HepG2 (cell line): ENCODE measurements around the gene BBIP1. TPM values are rescaled to one million over a fixed set of nuclear protein-coding genes. Genes with fewer than 3 reads are reported as not detected.

ENCODE experiments used
- ARNT2 ChIP-seq: sonication (generic); formaldehyde crosslinking; IDR thresholded peaks from 2 replicates; pipeline ENCODE4 v1.8.0; 2022; ENCODE audit warnings: mild to moderate bottlenecking, low read depth, missing genetic modification reagents, moderate library complexity
- DZIP1 ChIP-seq: sonication (generic); formaldehyde crosslinking; IDR thresholded peaks from 2 replicates; pipeline ENCODE4 v1.5.0; 2020; ENCODE audit warnings: mild to moderate bottlenecking, missing genetic modification reagents
- ETV6 ChIP-seq: sonication (generic); formaldehyde crosslinking; conservative IDR thresholded peaks from 2 replicates; pipeline ENCODE4 v1.4.0; 2020; ENCODE audit warnings: missing genetic modification reagents
- RAD21 ChIP-seq: fragments of 450-650 bp; formaldehyde crosslinking; IDR thresholded peaks from 2 replicates; pipeline ENCODE4 v1.5.0; 2020; ENCODE audit warnings: mild to moderate bottlenecking
- REL ChIP-seq: sonication (generic); formaldehyde crosslinking; conservative IDR thresholded peaks from 2 replicates; pipeline ENCODE4 v1.8.0; 2022; ENCODE audit warnings: mild to moderate bottlenecking, missing genetic modification reagents, moderate library complexity
- ZBTB25 ChIP-seq: IDR thresholded peaks from 2 replicates; pipeline ENCODE4 v1.6.1; 2018; ENCODE audit warnings: missing genetic modification reagents
- ZBTB3 ChIP-seq: sonication (generic); formaldehyde crosslinking; IDR thresholded peaks from 2 replicates; pipeline ENCODE4 v1.4.0; 2020; ENCODE audit warnings: low read depth, mild to moderate bottlenecking, moderate library complexity, missing genetic modification reagents, borderline replicate concordance
- ZNF124 ChIP-seq: sonication (generic); formaldehyde crosslinking; IDR thresholded peaks from 2 replicates; pipeline ENCODE4 v1.4.0; 2020; ENCODE audit warnings: missing genetic modification reagents
- ZNF282 ChIP-seq: fragments of 450-650 bp; IDR thresholded peaks from 2 replicates; pipeline ENCODE4 v1.6.1; 2018; ENCODE audit not compliant: partially characterized antibody
- ZSCAN22 ChIP-seq: sonication (generic); formaldehyde crosslinking; IDR thresholded peaks from 2 replicates; pipeline ENCODE4 v1.4.0; 2020; ENCODE audit warnings: mild to moderate bottlenecking, missing genetic modification reagents
- polyA plus RNA-seq, 8 experiments: library from polyadenylated mRNA; depleted of rRNA in 3 of 8; stranded (reverse) in 7 of 8; unstranded in 1 of 8; fragments of >200 nt; fragmentation: Illumina TruSeq in 4 of 8; extraction: Trizol in 4 of 8; gene quantifications; 2 replicates each; pipeline versions ENCODE4 v1.2.1 to v1.2.3, GENCODE V29; 2011 to 2016; ENCODE audit warnings: low read depth in 4 of 8, missing spikeins in 1 of 8, mixed read lengths in 1 of 8; ENCODE audit not compliant: insufficient read depth in 1 of 8
- total RNA-seq, 5 experiments: library from RNA; depleted of rRNA; stranded (reverse); fragments of >200 nt; fragmentation: Illumina TruSeq; extraction: Trizol; gene quantifications; 2 replicates each; pipeline ENCODE4 v1.2.3, GENCODE V29; 2016; ENCODE audit warnings: low read depth in 1 of 5
- TF ChIP-seq, protein P1 (sequence below): sonication (generic); formaldehyde crosslinking; IDR thresholded peaks from 2 replicates; pipeline ENCODE4 v1.9.0; 2022; ENCODE audit warnings: missing genetic modification reagents, mild to moderate bottlenecking, borderline replicate concordance
- TF ChIP-seq, protein P2 (sequence below): sonication (generic); formaldehyde crosslinking; IDR thresholded peaks from 2 replicates; pipeline ENCODE4 v1.4.0; 2020; ENCODE audit warnings: missing genetic modification reagents, borderline replicate concordance
- TF ChIP-seq, protein P3 (sequence below): sonication (generic); formaldehyde crosslinking; IDR thresholded peaks from 2 replicates; pipeline ENCODE4 v1.5.1; 2020; ENCODE audit warnings: mild to moderate bottlenecking, missing genetic modification reagents, moderate library complexity
- TF ChIP-seq, protein P4 (sequence below): sonication (generic); formaldehyde crosslinking; IDR thresholded peaks from 2 replicates; pipeline ENCODE4 v1.8.0; 2022; ENCODE audit warnings: mild to moderate bottlenecking, missing genetic modification reagents

BBIP1 gene
- total and polyA plus RNA-seq, 2 of the 13 experiments (the other 11 are each of a cell fraction or from before 2014, with no cell fraction given), result 18.3 to 24.1 TPM

DNA sequence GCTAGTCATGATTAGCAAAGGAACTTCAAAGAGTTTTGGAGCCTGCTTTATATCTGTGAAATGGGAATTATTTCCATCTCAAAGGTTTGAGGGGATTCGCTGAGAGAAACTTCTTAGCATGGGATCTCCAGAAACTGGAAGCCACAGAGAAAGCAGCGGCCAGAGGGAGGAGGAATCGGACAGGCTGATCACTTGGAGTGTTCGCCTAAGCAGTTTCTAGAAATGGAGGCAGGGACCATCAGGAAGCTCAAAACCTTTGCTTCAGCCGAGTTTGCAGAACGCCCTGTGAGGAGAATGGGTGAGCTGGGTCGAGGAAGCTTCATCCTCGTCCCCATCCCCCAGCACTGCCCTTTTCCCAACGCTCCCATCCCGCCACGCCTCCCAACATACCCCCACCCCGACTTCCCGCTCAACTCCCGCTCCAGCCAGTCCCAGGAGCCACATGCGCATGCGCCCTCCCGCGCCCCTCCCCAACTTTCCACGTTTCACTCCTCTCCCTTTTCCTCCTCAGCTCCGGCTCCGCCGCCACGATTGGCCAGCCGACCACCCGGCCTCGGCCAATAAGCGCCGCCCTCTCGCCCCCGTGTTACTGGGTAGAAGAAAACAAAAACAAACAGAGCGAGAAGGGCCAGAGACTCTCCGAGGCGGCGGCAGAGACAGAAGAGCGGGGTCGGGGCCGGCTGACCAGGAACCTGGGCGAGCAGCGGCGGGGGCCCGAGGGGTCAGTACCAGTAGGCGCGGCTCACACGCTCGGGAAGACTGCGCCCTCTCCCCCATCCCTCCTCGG lies 47.5 kb downstream of the BBIP1 start, which contains the start of gene PDCD4 (continued):
- TF ChIP-seq, protein P1, sequence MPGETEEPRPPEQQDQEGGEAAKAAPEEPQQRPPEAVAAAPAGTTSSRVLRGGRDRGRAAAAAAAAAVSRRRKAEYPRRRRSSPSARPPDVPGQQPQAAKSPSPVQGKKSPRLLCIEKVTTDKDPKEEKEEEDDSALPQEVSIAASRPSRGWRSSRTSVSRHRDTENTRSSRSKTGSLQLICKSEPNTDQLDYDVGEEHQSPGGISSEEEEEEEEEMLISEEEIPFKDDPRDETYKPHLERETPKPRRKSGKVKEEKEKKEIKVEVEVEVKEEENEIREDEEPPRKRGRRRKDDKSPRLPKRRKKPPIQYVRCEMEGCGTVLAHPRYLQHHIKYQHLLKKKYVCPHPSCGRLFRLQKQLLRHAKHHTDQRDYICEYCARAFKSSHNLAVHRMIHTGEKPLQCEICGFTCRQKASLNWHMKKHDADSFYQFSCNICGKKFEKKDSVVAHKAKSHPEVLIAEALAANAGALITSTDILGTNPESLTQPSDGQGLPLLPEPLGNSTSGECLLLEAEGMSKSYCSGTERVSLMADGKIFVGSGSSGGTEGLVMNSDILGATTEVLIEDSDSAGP, result peak; percentile 40; the same call in 1 of the 2 replicates
- TF ChIP-seq ZNF282, result peak; percentile 53
- TF ChIP-seq, protein P2, sequence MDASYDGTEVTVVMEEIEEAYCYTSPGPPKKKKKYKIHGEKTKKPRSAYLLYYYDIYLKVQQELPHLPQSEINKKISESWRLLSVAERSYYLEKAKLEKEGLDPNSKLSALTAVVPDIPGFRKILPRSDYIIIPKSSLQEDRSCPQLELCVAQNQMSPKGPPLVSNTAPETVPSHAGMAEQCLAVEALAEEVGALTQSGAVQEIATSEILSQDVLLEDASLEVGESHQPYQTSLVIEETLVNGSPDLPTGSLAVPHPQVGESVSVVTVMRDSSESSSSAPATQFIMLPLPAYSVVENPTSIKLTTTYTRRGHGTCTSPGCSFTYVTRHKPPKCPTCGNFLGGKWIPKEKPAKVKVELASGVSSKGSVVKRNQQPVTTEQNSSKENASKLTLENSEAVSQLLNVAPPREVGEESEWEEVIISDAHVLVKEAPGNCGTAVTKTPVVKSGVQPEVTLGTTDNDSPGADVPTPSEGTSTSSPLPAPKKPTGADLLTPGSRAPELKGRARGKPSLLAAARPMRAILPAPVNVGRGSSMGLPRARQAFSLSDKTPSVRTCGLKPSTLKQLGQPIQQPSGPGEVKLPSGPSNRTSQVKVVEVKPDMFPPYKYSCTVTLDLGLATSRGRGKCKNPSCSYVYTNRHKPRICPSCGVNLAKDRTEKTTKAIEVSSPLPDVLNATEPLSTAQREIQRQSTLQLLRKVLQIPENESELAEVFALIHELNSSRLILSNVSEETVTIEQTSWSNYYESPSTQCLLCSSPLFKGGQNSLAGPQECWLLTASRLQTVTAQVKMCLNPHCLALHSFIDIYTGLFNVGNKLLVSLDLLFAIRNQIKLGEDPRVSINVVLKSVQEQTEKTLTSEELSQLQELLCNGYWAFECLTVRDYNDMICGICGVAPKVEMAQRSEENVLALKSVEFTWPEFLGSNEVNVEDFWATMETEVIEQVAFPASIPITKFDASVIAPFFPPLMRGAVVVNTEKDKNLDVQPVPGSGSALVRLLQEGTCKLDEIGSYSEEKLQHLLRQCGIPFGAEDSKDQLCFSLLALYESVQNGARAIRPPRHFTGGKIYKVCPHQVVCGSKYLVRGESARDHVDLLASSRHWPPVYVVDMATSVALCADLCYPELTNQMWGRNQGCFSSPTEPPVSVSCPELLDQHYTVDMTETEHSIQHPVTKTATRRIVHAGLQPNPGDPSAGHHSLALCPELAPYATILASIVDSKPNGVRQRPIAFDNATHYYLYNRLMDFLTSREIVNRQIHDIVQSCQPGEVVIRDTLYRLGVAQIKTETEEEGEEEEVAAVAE (CRISPR knock-in tag), result peak; percentile 63; the same call in 1 of the 2 replicates
- TF ChIP-seq ZNF124, result no peak
- no peak for TF ChIP-seq ZBTB25 (CRISPR knock-in tag)
- no peak for TF ChIP-seq ETV6
- TF ChIP-seq, protein P3, sequence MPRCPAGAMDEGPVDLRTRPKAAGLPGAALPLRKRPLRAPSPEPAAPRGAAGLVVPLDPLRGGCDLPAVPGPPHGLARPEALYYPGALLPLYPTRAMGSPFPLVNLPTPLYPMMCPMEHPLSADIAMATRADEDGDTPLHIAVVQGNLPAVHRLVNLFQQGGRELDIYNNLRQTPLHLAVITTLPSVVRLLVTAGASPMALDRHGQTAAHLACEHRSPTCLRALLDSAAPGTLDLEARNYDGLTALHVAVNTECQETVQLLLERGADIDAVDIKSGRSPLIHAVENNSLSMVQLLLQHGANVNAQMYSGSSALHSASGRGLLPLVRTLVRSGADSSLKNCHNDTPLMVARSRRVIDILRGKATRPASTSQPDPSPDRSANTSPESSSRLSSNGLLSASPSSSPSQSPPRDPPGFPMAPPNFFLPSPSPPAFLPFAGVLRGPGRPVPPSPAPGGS (CRISPR knock-in tag), result 0 out of 2 replicates have a peak, but pooled peaks have one; percentile 59
- TF ChIP-seq DZIP1 (CRISPR knock-in tag), result no peak
- no peak for TF ChIP-seq RAD21 (CRISPR knock-in tag)
- TF ChIP-seq ARNT2 (CRISPR knock-in tag), result no peak
- no peak for TF ChIP-seq REL
- TF ChIP-seq ZBTB3 (CRISPR knock-in tag), result peak; percentile 25; the same call in 1 of the 2 replicates
- TF ChIP-seq, protein P4, sequence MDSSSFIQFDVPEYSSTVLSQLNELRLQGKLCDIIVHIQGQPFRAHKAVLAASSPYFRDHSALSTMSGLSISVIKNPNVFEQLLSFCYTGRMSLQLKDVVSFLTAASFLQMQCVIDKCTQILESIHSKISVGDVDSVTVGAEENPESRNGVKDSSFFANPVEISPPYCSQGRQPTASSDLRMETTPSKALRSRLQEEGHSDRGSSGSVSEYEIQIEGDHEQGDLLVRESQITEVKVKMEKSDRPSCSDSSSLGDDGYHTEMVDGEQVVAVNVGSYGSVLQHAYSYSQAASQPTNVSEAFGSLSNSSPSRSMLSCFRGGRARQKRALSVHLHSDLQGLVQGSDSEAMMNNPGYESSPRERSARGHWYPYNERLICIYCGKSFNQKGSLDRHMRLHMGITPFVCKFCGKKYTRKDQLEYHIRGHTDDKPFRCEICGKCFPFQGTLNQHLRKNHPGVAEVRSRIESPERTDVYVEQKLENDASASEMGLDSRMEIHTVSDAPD (CRISPR knock-in tag), result no peak
- TF ChIP-seq ZSCAN22 (CRISPR knock-in tag), result no peak
